ENCODE results near the gene GCGR.
"Not testable (repeated sequence)": the region's sequence is repeated elsewhere in the genome, so short reads cannot be mapped to it uniquely, and the experiment has no call there.

The GCGR gene

DNA sequence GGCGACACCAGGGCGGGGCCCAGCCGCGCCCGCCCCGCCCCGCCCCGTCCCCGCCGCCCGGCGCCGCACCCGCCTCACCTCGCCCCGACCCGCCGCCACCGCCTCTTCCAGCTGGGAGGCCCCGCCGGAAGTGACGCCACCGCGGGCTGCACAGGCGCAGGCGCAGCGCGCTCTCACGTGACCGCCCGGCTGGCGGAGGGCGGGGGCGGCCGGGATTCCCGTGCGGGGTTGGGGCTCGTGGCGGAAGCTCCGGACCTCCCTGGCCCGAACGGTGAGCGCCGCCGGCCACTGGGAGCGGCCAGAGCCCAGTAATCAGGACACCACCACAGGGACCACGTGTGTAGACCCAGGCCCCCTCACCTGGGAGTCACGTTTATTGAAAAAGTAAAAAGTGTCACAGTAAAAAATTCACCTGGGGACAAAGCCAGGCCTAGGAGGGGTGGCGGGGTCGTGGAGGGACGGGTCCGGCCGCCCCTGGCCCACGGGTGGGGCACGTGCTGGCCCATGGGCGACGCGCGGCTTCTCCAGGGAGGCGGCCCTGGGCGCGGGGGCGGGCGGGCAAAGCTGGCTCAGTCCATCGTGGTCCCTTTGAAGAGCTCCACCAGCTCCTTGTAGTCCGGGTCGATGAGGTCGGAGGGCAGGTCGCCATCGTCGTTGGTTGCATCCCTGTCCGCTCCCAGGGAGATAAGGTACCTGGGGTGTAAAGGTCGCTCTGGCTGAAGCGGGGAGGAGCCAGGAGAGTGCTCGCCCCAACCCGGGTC is 29.4 kb downstream of the GCGR start, which contains the start of gene MCRIP1:
MCRIP1 (minus strand) TSS at position 132 of the 761 bp plus-strand sequence. CDS start 8,785 bp downstream, outside the sequence.
- DNase-seq: peak; percentile 96

DNA sequence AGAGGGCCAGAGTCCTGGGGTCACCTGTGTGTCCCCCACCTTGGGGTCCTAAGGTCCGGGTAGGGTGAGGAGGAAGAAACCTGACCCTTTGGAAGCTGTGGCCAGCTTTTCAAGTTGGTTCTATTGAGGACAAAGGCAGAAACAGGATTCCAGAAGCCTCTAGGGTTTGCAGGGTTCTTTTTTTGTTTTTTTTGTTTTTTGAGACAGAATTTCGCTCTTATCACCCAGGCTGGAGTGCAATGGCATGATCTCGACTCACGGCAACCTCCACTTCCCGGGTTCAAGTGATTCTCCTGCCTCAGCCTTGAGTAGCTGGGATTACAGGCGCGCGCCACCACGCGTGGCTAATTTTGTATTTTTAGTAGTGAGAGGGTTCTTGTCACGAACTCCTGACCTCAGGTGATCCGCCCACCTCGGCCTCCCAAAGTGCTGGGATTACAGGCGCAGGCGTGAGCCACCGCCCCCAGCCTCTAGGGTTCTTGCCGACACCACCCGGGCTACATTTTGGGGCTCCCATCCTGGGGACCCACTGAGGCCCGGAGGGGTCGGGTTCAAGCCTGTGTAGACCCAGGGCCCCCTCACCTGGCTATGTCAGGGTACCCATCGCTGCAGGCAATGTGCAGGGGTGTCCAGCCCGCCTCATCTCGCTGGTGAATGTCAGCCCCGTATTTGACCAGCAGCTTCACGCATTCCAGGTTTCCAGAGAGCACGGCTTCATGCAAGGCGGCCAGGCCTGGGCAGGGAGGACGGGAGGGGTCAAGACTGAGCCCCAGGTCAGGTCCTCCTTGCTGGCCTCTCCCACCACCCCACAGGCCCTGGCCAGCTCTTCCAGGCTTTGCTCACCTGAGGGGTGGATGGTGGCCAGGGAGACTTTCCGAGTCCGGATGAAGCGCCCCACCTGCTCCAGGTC is 30.2 kb downstream of the GCGR start:
- DNase-seq: no peak

DNA sequence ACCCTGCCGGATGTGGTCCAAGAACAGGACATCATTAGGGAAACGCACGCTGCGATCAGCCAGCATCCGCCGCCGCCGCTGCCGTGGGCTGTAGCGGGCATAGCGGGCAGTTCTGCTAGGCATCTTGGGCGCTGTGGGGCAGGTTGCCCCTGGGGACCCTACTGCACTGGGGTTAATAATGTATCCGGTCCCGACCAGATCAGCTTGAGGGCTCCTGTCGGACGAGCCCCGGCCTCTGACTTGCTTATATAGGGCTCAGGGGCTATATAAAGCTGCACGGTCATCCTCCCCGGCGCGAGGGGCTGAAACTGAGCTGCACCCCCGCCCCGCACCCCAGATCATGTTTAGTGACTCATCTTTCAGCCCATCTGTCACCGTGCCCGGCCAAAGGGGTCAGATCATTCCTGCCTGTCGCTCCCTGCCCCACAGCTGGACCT is 30.9 kb downstream of the GCGR start, which contains the start of gene PPP1R27:
PPP1R27 (minus strand) TSS at position 220 of the 437 bp plus-strand sequence; CDS start at position 123, 97 bp downstream.
- DNase-seq: no peak

DNA sequence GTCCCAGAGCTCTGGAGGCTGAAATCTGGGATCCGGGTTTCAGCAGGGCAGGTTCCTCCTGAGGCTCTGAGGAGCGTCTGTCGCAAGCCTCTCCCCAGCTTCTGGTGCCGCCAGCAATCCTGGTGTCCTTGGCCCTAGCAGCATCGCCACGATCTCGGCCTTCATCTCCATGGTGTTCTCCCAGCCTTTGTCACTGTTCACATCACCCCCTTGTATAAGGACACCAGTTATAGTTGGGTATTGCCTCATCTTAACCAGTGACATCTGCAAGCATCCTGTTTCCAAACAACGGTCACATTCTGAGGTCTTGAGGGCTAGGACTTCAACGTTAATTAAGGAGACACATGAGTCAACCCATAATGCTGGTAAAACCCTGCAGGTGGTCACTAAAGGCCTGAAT is 33.7 kb downstream of the GCGR start:
- DNase-seq: no peak

DNA sequence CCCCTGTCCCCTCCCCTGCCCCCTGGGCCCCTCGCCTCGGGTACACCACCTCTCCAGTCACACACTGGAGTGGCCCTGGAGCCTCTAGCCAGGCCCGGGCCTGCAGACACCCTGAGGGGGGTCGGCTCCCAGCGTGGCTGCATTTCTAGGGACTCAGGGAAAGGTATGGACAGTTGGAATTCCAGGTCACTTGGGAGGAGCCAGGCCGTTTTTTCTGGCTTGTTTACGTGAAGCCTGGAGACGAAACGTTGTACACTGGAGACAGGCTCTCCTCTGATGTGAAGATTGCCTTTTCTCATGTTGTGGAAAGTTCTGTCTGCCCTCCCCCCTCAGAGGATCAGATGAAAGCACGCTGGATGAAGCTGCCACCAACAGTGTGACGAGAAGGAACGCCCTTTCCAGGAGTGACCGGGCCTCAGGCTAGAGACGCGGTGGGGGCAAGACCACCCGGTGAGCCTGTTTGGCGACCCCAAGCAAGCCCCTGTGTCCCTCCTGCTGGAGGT is 34.9 kb downstream of the GCGR start:
- DNase-seq: no peak

DNA sequence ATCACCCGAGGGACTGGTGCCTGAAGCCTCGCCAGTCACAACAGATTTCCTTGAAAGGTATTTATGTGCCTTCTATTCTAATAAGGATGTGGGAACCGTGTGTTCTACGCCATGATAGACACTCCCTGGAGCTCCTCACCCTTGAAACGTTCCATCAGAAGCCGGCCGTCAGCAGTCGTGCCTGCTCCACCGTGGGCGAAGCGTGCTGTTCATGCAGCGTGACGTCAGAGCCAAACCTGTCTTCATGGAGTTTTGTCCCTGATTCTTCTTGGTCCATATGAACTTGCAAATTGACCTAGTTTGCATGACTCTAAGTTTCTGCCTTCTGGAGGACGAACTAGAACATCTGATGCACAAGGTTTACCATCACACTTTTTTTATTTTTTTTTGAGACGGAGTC is 35.4 kb downstream of the GCGR start:
- DNase-seq: no peak

DNA sequence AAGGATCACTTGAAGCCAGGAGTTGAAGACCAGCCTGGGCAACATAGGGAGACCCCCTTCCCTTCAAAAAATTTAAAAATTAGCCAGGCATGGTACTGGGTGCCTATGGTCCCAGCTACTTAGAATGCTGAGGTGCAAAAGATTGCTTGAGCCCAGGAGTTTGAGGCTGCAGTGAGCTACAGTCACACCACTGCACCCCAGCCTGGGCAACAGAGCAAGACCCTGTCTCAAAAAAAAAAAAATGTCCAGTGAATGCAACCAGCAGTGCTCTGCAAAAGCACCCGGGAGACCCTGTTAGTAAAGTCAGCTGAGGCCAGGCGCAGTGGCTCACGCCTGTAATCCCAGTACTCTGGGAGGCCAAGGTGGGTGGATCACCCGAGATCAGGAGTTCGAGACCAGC is 36.1 kb downstream of the GCGR start:
- DNase-seq: not testable (repeated sequence)

DNA sequence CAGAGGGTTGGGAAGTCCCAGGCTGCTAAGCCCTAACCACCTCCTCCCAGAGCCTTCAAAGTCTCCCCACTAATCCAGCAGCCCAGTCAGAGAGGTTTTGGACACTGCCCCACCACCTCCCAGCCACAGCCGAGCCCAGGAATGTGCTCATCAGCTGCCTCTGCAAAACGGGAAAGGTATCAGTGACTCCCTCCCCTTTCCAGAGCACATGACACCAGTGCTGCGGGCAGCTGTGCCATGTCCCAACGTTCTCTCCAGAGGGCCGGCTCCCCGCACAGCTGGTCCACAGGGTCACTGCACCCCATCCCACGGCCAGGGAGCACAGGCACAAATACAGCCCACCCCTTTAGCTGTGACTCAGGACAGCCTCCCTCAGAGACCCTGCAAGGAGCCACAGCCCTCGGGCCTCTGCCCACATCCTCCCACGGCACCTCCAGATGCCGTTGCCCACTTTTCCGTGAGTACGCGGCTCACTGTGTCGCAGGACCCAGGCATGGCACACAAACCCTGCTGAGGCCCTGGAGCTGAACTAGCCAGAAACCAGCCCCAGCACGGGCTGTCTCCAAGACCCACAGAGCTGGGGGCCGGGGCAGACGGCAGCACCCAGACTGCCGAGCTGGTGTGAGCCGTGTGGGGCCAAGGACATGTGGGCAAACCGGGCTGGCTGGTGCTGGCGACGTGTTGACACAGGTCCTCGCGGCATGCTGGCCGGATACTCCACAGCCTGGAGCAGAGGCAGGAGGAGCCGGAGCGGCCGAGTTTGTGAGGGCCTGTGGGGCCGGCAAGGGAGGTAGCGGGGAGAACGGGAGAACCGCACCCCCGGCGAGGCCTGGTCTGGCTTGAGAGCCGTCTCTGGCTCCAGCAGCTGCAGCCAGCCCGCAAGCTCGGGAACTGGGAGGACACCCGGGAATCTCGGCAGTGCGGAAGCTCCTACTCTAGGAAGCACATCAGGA is 37.2 kb downstream of the GCGR start:
- no peak for DNase-seq

DNA sequence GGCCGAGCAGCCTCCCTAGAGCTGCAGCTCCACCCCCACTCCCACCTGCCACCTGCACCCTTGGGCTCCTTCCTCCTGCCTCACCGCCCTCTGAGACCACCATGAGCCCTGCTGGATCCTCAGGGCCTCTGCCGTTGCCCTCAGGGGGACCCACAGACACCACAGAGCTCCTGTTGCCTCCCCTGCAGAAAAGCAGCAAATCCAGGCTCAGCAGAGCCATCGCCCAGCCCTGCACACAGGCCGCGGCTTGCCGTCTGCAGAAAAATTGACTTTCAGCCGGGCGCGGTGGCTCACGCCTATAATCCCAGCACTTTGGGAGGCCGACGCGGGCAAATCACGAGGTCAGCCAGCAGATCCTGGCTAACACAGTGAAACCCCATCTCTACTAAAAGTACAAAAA is 37.9 kb downstream of the GCGR start:
- no peak for DNase-seq

DNA sequence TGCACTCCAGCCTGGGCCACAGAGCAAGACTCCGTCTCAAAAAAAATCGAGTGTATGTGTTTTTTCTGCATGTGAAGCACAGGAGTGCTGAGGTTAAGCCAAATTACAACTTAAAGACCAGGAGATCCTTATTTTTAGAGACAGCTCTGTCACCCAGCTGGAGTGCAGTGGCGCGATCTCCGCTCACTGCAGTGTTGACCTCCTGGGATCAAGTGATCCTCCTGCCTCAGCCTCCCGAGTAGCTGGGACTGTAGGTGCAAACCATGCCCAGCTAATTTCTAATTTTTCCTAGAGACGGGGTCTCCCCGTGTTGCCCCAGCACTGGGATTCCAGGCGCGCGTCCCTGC is 38.4 kb downstream of the GCGR start:
- DNase-seq: no peak

DNA sequence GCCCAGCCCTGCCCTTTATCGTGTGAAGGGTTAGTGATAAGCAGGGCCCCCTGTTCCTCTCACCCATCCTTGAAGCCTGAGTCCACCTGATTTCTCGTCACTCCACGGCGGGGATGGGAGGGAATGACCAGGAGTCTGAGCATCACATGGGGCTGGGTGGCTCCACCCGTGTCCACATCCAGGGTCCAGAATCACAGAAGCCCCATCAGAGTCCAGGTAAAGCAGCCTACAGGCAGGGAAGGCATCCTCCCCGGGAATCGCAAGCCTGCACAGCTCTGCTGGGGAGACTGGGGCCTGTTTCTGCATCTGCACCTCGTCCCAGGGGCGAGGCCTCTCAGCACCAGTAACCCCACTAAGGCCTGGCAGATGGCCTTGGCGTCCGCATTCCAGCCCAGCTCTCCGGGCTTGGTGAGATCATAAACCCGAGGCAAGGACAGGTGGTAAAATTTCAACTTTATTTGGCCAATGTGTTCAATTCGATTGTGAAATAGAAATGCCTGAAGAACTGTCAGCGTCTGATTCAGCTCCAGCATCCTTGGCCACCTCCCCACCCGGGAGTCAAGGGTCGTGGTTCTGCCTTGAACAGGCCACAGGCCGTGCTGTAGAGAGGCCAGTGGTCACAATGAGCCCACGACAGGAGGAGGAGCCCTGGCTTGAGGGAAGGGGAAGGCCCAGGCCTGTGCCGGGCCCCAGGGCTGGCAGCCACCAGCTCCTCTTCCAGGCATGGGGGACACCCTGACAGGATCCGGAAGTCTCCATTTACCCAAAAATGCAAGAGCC is 39.0 kb downstream of the GCGR start:
- DNase-seq: no peak

DNA sequence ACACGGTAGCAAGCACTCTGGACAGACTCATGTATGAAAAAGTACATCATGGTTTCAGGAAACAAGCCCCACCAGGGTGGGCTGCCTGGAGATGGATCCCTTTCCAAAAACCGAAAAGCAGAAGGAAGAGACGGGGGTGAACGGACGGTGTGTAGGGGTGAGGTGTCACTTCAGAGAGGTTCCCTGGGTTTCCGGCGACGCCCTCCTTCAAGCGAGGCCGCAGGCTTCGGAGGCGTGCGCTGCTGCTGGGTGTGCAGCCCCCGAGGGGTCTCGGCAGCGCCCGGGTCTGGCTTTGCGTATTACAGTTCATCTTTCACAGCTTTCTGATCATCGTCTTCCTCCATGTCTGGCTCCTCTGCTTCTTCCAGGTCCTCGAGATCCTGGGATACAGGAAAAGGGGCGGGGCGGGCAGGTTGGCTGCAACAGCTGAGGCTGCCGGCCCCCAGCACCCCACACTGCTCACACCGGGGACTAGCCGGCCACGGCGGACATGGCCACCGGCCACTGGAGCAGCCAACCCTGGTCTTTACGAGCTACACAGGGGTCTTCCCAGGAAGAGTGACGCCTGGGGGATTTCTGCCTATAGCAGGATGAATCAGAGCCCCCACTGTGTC is 39.9 kb downstream of the GCGR start:
- no peak for DNase-seq

DNA sequence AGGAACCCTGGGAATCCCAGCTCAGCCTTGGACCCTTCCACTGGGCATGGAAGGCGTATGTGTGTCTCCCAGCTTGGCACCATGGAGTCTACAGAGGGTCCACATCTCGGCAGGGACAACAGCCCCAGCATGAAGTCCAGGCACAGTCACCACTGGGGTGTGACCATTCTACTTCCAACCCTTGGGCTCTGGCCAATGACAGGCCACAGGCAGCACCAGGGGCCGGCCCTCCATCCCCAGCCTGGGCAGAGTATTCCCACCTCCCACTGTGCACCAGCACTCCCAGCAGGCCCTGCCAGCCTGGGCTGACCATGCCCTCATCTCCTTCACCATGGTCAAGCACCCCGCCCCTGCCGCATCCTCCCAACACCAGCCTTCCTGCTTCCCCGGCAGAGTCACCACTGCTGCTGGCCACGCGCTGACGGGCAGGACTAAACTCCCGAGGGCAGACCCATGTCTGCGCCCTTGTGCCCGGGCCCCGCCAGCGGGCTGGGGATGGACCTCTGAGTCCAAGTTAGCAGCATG is 40.4 kb downstream of the GCGR start:
- no peak for DNase-seq

DNA sequence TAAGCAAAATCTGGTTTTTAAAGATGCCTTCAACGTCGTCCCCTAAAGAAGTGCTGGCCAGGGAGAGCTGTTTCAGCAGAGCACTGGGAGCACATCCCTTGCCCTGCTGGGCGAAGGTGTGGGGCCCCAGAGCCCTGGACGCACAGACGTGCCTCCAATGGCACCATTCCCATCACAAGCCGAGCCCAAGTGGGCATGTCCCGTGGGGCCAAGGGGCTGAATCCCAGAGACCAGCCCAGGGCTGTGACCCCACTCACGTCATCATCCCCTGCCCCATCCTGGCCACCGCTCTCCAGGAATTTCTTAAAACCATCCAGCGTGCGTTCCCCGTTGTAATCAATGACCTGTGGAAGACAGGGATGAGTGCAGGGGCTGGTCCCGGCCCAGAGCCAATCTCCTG is 40.9 kb downstream of the GCGR start:
- DNase-seq: no peak

DNA sequence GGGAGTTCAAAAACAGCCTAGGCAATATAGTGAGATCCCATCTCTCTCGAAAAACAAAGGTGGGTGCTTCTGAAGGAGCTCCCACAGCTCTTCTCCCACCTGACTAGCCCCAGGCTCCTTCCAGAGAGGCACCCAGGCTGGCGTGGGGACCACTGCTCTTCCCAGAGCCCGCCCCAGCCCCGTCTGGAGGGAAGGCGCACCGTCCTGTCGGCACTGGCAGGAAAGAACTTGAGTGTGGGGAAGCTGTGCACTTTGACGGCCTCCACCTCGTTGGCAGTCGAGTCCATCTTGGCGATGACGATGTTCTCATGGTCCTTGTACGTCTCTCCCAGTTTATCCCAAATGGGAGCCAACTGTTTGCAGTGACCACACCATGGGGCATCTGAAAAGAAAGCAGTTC is 41.4 kb downstream of the GCGR start:
- DNase-seq: no peak

DNA sequence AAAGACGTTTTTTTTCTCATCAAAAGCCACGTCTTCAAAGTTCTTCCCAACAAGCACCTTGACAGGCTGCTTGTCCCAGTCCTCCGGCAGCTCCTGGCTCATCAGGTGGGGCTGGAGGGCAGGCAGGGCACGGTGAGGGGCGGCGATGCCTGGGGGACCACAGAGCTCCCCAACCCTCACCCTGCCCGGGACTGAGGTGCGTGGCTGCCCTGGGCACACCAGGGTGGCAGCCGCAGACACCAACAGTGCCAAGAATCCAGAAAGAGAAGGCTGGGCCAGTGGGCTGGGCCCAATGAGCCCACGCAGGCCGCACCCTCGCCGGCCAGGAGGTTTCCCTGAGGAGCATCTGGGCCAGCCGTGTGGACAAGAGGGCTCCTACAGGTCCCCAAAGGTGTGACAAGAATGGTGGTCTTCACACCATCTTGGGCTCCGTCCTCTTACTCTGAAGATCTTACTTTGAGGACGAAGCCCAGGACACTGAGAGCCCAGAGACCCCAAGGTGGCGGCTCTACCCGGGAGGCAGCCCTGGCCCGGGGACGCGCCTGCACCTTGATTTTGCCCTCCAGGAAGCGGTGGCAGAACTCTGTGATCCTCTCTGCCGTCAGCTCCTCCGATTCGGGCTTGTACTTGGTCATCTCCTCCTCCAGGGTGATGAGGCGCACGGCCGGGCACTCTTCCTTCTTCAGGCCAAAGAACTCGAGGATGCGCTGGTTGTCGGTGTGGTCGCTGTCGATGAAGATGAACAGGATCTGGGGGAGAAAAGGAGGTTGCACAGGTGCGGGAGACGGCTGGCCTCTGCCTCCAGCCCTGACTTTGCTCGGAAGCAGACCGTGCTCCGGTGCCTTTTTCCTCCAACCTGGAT is 42.2 kb downstream of the GCGR start:
- no peak for DNase-seq

DNA sequence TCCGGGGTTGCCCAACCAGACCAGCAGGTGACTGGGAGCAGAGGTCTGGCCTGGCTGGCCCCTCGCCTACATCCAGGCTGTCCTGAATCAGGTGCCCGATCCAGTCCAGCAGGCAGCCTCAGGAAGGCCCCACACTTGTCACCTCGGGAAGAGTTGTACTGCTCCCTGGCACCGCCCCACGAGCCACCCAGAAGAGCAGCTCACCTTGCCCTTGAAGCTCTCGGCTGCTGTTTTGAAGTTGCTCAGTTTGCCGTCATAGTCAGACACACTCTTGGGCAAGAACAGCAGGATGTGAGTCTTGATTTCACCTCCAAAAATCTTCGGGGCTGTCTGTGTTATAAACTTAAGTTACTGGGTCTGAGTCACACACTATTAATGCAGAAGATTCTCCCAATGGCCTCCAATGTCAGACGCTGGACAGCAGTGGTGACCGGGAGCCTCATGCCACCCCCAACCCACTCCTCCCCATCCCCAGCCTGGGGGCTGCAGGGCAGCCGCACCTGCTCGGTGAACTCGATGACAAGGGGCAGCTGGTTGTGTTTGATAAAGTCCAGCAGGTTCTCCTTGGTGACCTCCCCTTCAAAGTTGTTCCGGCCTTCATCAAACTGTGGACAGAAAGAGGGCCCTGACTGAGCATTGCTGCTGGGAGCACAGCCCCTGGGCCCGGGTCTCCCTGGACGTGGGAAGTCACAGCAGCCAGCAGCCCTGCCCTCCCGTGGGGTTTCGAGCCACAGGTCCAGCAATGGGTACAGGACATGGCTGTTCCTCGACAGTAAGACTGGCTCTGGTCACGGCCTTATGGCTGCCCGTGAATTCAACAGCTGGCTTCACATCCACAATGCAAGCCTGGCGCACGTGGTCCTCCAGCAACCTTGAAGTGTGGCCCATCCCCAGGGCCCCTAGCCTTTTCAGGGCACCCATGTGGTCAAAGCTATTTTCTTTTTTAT is 43.1 kb downstream of the GCGR start:
- no peak for DNase-seq

DNA sequence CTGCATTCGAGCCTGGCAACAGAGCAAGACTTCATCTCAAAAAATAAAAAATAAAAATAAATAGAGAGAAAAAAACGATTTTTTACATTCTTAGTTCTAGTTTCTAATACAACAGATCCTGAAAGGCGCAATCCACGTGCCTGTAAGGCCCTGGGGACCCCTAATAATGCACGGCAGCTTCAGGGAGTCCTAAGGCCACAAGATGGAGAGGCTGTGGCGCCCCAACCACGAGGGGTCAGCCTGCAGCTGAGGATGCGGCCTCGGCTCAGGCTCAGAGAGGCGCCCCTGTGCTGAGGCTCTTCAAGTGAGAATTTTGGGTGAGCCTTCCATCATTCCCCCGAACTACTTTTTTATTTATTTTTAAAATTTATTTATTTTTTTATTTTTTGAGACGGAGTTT is 45.5 kb downstream of the GCGR start:
- DNase-seq: no peak

DNA sequence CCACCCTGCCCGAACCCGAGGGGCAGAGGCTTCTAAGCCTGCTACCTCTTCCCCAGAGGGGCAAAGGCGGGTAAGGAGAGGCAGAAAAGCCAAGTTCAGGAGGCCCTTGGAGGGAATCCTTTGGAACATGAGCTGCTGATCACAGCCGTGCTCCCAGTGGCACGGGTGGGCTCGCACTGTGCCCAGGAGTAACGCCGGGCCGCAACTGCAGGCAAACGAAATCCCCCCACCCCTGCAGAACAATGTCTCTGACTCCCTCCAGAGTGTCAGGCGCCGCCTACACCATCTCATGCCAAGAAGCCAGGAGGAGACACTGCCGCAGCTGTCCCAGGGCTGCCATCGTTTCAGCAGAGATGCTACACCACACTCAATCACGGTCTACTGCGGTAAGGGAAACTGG is 47.5 kb downstream of the GCGR start:
- no peak for DNase-seq
